Occipital lobe (tissue), 3 donors: ENCODE results near the gene WNK1. TPM values are rescaled to one million over a fixed set of nuclear protein-coding genes. Genes with fewer than 3 reads are reported as not detected.
A peak's percentile ranks its signal among the peaks of the same experiment; 100 is the strongest.

Experiments used
- DNase-seq: peaks from one replicate; lab custom pipeline; 2025; lab: John Stamatoyannopoulos, UW
- small RNA-seq: library from RNA; depleted of rRNA; stranded (forward); fragments of <200 nt; gene quantifications from one replicate; pipeline ENCODE3, GENCODE V24; 2014
- total RNA-seq: library from RNA; depleted of rRNA; stranded (reverse); fragments of >200 nt; gene quantifications from one replicate; pipeline ENCODE4 v1.2.3, GENCODE V29; 2014

Gene WNK1
- total RNA-seq, 1 donor from 2014 or later = 84.2 TPM

DNA sequence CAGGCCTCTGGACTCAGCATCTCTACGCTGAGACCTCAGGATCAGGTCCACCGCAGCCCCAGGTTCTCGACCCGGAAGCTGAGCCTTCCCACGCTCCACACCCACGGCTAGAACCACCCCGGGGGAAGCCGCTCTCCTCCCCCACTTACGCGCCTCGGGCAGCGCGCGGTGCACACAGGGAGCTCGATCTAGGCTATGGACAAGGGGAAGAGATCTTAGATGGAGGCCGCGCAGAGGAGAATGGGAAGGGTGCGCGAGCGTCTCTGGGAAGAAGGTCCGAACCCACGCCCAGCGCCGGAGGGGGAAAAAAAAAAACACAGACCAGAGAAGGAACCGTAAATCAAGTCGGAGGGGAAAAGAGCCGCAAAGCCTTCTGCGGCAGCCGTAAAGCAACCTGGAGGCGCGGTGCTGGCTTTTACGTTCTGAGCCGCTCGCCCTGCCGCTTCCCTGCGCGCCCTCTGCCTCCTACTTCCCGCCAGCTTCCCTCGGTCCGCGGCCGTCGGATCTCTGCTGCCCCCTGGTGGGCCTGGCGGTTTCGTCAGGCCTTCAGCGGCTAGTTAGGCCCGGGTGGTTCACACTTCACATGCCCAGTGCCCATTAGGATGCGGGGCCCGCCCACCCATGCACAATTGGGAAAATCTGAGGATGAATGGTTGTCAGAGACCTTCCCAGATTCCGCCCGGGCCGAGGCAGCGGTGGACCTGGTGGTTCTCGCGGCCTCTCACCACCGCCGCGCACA lies 197.2 kb downstream of the WNK1 start, which contains the start of gene RAD52:
Gene RAD52 (minus strand): TSS at position 242 of the 739 bp plus-strand sequence. CDS start 16,636 bp downstream, outside the sequence.
- peak; percentile 95 for DNase-seq

- DNase-seq = no peak
These were observed 198.8 kb downstream of the WNK1 start for GRCh38 chr12:951176-951575.

DNA sequence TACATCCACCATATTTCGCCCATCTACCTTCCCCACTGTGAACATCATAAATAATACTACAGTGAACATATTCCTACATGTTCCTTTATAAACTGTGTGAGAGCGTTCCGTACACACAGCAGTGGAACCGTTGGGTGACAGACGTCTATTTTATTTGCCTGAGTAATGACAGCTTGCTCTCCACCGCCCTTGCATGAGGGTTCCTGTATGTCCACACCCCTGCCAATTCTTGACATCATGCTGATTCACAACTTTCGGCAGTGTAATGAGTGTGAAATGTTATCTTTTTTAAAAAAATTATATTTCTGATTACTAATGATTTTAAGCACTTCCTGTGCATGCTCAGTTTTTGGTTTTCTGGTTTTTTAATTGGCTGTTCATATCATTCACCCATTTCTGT lies 201.4 kb downstream of the WNK1 start:
- DNase-seq = no peak

- DNase-seq = no peak
These were observed 202.4 kb downstream of the WNK1 start for GRCh38 chr12:954741-955140.

- DNase-seq = no peak
These were observed 203.6 kb downstream of the WNK1 start for GRCh38 chr12:955939-956338.

GRCh38 chr12:958588-959123 lies 206.3 kb downstream of the WNK1 start:
- DNase-seq = no peak

Small RNA genes lying within 50 kb of the gene (small RNA-seq; reads per million reads assigned to genes)
- gene RNU4ATAC16P = not detected

Other genes with a start within 250 kb of the WNK1 start
- gene NINJ2, start 89.1 kb upstream of the WNK1 start, total RNA-seq = 0.31 TPM
- 16.7 TPM for gene RAD52, start 197.1 kb downstream of the WNK1 start, total RNA-seq
- 119 TPM for gene ERC1, start 238.6 kb downstream of the WNK1 start, total RNA-seq